Measurements from ENCODE around the gene FBXO33. TPM values are rescaled to one million over a fixed set of nuclear protein-coding genes. Genes with fewer than 3 reads are reported as not detected.

Gene FBXO33
- total and polyA plus RNA-seq, 2 experiments from 2014 or later: 9.0 to 21.4 TPM

DNA sequence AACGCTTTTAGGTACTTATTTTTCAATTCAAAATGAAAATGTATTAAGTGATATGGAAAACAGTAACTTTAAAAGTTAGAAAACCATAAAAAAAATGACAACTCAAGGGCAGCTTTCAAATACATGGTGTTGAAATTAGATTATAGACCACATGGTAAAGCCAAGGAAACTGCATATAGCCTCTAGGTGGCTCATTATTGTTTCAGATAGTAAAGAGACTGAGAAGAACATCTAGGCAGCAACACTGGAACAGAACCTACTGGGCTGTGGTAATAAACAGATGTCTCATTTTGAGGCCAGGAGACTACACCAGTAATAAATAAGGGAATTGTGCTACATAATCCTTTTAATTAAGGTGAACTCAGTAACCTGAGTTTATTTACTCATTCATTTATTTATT, 13.0 kb downstream of the FBXO33 start:
- H3K9me2 ChIP-seq (ENCODE audit: insufficient read depth): no peaks in the 10 kb centered on the region
- H3K9me3 ChIP-seq (ENCODE audit: low read depth): no peaks in the 10 kb centered on the region
- peaks cover 99% of the 10 kb centered on the region for H3K79me2 ChIP-seq (ENCODE audit: insufficient read depth)
- peaks cover 12% of the 10 kb centered on the region for H3F3A ChIP-seq (ENCODE audit: insufficient read depth)
- H3K27me3 ChIP-seq (replicated peaks; ENCODE audit: insufficient read depth): no peaks in the 10 kb centered on the region
- no peak overlapping the region for H3K9ac ChIP-seq
- 93 to 94% methylated on average over 1 of the region's 1 CpG for WGBS, 2 experiments (ENCODE audit: low coverage in 1 of 2, low lambda C conversion rate in 2 of 2, missing lambda C conversion rate in 2 of 2)
- H3K4me1 ChIP-seq (ENCODE audit: insufficient read depth): peaks cover 11% of the 10 kb centered on the region
- no peak overlapping the region for H3K27ac ChIP-seq
- peaks cover 12% of the 10 kb centered on the region for H3K36me3 ChIP-seq (ENCODE audit: low read depth)
- H3K4me2 ChIP-seq (ENCODE audit: unreplicated experiment): peak overlapping the region; percentile 46
- TF ChIP-seq EZH2phosphoT487 (IDR thresholded peaks at IDR 0.05; ENCODE audit: insufficient read depth, low read depth) (no peak), EZH2 (IDR thresholded peaks at IDR 0.05; ENCODE audit: insufficient read depth, poor library complexity, severe bottlenecking) (no peak)
- DNase-seq: peak; percentile 26
- no peak overlapping the region for H2AFZ ChIP-seq
- H3K4me3 ChIP-seq: no peak overlapping the region
- in situ Hi-C loops (cut with MboI): no loop called here
- no peaks in the 10 kb centered on the region for H4K20me1 ChIP-seq (ENCODE audit: insufficient read depth)

GRCh38 chr14:39417014-39417413, 15.2 kb downstream of the FBXO33 start:
- Histone ChIP-seq H3K9ac (no peak overlapping the region), H3K27ac (no peak overlapping the region), H3K4me1 (ENCODE audit: insufficient read depth) (peaks cover 11% of the 10 kb centered on the region), H4K20me1 (ENCODE audit: insufficient read depth) (no peaks in the 10 kb centered on the region), H3K36me3 (ENCODE audit: low read depth) (peaks cover 12% of the 10 kb centered on the region), H3K79me2 (ENCODE audit: insufficient read depth) (peaks cover 86% of the 10 kb centered on the region), H3K9me2 (ENCODE audit: insufficient read depth) (no peaks in the 10 kb centered on the region), H3K9me3 (ENCODE audit: low read depth) (no peaks in the 10 kb centered on the region), H2AFZ (no peak overlapping the region), H3K27me3 (replicated peaks; ENCODE audit: insufficient read depth) (no peaks in the 10 kb centered on the region), H3K4me2 (ENCODE audit: unreplicated experiment) (no peak overlapping the region), H3K4me3 (no peak overlapping the region), H3F3A (ENCODE audit: insufficient read depth) (peaks cover 12% of the 10 kb centered on the region)
- in situ Hi-C loops (cut with MboI): no loop called here
- TF ChIP-seq EZH2phosphoT487 (IDR thresholded peaks at IDR 0.05; ENCODE audit: insufficient read depth, low read depth) (no peak), EZH2 (IDR thresholded peaks at IDR 0.05; ENCODE audit: insufficient read depth, poor library complexity, severe bottlenecking) (no peak)
- 71 to 85% methylated on average over 2 of the region's 2 CpGs for WGBS, 2 experiments (ENCODE audit: low coverage in 1 of 2, low lambda C conversion rate in 2 of 2, missing lambda C conversion rate in 2 of 2)
- peak; percentile 50 for DNase-seq

DNA sequence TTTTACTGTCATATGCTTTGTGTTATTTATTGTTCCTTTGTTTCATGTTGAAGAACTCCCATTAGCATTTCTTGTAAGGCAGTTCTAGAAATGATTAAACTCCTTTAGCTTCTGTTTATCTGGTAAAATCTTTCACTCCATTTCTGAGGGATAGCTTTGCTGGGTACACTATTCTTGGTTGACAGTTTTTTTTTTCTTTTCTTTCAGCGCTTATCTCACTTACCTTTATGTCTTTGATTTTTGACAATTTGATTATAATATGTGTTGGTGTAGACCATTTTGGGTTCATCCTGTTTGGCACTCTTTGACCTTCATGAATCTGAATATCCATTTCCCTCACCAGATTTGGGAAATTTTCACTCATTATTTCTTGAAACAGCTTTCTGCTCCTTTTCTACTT, 16.2 kb downstream of the FBXO33 start:
- H3K9ac ChIP-seq: no peak overlapping the region
- 94 to 100% methylated on average over 1 of the region's 1 CpG for WGBS, 2 experiments (ENCODE audit: low coverage in 1 of 2, low lambda C conversion rate in 2 of 2, missing lambda C conversion rate in 2 of 2)
- H3K27me3 ChIP-seq (replicated peaks; ENCODE audit: insufficient read depth): no peaks in the 10 kb centered on the region
- H3K9me3 ChIP-seq (ENCODE audit: low read depth): no peaks in the 10 kb centered on the region
- H3F3A ChIP-seq (ENCODE audit: insufficient read depth): peaks cover 12% of the 10 kb centered on the region
- peaks cover 77% of the 10 kb centered on the region for H3K79me2 ChIP-seq (ENCODE audit: insufficient read depth)
- no peak overlapping the region for H3K27ac ChIP-seq
- DNase-seq: no peak
- peaks cover 12% of the 10 kb centered on the region for H3K36me3 ChIP-seq (ENCODE audit: low read depth)
- H4K20me1 ChIP-seq (ENCODE audit: insufficient read depth): no peaks in the 10 kb centered on the region
- no peak for TF ChIP-seq EZH2 (IDR thresholded peaks at IDR 0.05; ENCODE audit: insufficient read depth, poor library complexity, severe bottlenecking)
- TF ChIP-seq EZH2phosphoT487 (IDR thresholded peaks at IDR 0.05; ENCODE audit: insufficient read depth, low read depth): no peak
- no peak overlapping the region for H2AFZ ChIP-seq
- H3K9me2 ChIP-seq (ENCODE audit: insufficient read depth): no peaks in the 10 kb centered on the region
- H3K4me2 ChIP-seq (ENCODE audit: unreplicated experiment): no peak overlapping the region
- H3K4me3 ChIP-seq: no peak overlapping the region
- H3K4me1 ChIP-seq (ENCODE audit: insufficient read depth): peaks cover 11% of the 10 kb centered on the region
- in situ Hi-C loops (cut with MboI): no loop called here

GRCh38 chr14:39406560-39406959, 25.7 kb downstream of the FBXO33 start:
- TF ChIP-seq EZH2 (IDR thresholded peaks at IDR 0.05; ENCODE audit: insufficient read depth, poor library complexity, severe bottlenecking) (no peak), EZH2phosphoT487 (IDR thresholded peaks at IDR 0.05; ENCODE audit: insufficient read depth, low read depth) (no peak)
- H3K36me3 ChIP-seq (ENCODE audit: low read depth): no peaks in the 10 kb centered on the region
- DNase-seq: peak; percentile 45
- no peaks in the 10 kb centered on the region for H4K20me1 ChIP-seq (ENCODE audit: insufficient read depth)
- H3F3A ChIP-seq (ENCODE audit: insufficient read depth): peaks cover 15% of the 10 kb centered on the region
- in situ Hi-C loops (cut with MboI): no loop called here
- 0 out of 2 replicates have a peak, but pooled peaks cover 12% of the 10 kb centered on the region for H3K4me1 ChIP-seq (ENCODE audit: insufficient read depth)
- 7 to 10% methylated on average over 3 of the region's 3 CpGs for WGBS, 2 experiments (ENCODE audit: low coverage in 1 of 2, low lambda C conversion rate in 2 of 2, missing lambda C conversion rate in 2 of 2)
- no peak overlapping the region for H3K4me3 ChIP-seq
- peak overlapping the region; percentile 8 for H3K4me2 ChIP-seq (ENCODE audit: unreplicated experiment)
- no peaks in the 10 kb centered on the region for H3K27me3 ChIP-seq (replicated peaks; ENCODE audit: insufficient read depth)
- H3K9me2 ChIP-seq (ENCODE audit: insufficient read depth): no peaks in the 10 kb centered on the region
- peaks cover 40% of the 10 kb centered on the region for H3K79me2 ChIP-seq (ENCODE audit: insufficient read depth)
- H3K9ac ChIP-seq: 0 out of 2 replicates have a peak overlapping the region, but pooled peaks have one; percentile 2
- H2AFZ ChIP-seq: peak overlapping the region; percentile 3; the same call in 1 of the 2 replicates
- H3K27ac ChIP-seq: no peak overlapping the region
- no peaks in the 10 kb centered on the region for H3K9me3 ChIP-seq (ENCODE audit: low read depth)

DNA sequence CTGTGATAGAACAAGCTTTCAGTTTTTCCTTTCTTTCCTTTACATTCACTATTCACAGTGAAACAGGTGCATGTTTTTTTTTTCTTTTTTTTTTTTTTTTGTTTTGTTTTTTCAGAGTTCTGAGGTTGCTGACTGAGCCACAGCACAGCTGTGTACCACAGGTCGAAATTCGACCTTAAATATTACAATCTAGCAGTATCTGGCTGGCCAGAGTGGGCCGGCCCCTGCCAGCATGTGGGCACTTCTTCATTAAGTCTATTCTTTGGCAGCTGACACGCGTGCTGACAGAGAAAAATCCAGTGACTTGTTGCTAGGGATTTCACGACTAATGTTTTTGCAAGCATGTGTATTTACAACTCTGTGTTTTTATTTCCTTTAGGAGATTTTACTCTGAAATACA, 33.9 kb downstream of the FBXO33 start:
- Histone ChIP-seq H3K27me3 (replicated peaks; ENCODE audit: insufficient read depth) (no peaks in the 10 kb centered on the region), H3K9me3 (ENCODE audit: low read depth) (no peaks in the 10 kb centered on the region), H3K9me2 (ENCODE audit: insufficient read depth) (no peaks in the 10 kb centered on the region), H2AFZ (no peak overlapping the region), H4K20me1 (ENCODE audit: insufficient read depth) (no peaks in the 10 kb centered on the region), H3K4me3 (no peak overlapping the region), H3K36me3 (ENCODE audit: low read depth) (peaks cover 22% of the 10 kb centered on the region), H3K79me2 (ENCODE audit: insufficient read depth) (peaks cover 8% of the 10 kb centered on the region), H3K4me2 (ENCODE audit: unreplicated experiment) (no peak overlapping the region), H3F3A (ENCODE audit: insufficient read depth) (peaks cover 23% of the 10 kb centered on the region), H3K4me1 (ENCODE audit: insufficient read depth) (peaks cover 4% of the 10 kb centered on the region), H3K27ac (no peak overlapping the region), H3K9ac (no peak overlapping the region)
- no peak for DNase-seq
- WGBS, 2 experiments (ENCODE audit: low coverage in 1 of 2, low lambda C conversion rate in 2 of 2, missing lambda C conversion rate in 2 of 2): 74 to 80% methylated on average over 6 of the region's 6 CpGs
- TF ChIP-seq EZH2 (IDR thresholded peaks at IDR 0.05; ENCODE audit: insufficient read depth, poor library complexity, severe bottlenecking) (no peak), EZH2phosphoT487 (IDR thresholded peaks at IDR 0.05; ENCODE audit: insufficient read depth, low read depth) (no peak)
- in situ Hi-C loops (cut with MboI): no loop called here

All from GM23248 (cell line).